Loucy (cell line): ENCODE data around the gene ZNF230.

Source experiments
- H2AFZ ChIP-seq: fragments of 200-600 bp; sonication (generic); 2 replicates; pipeline ENCODE4 v1.6.0; 2016; ENCODE audit warnings: antibody characterized with exemption, mild to moderate bottlenecking, low read length, moderate library complexity
- H3F3A ChIP-seq: fragments of 200-600 bp; 2 replicates; pipeline ENCODE4 v1.6.0; 2016; ENCODE audit warnings: antibody characterized with exemption, low read depth, mild to moderate bottlenecking
- H3K27me3 ChIP-seq: fragments of 200-600 bp; sonication (generic); 2 replicates; pipeline ENCODE4 v1.6.1; 2014; ENCODE audit warnings: low read length, mild to moderate bottlenecking; ENCODE audit not compliant: insufficient read depth, poor library complexity, severe bottlenecking
- H3K36me3 ChIP-seq: fragments of 200-600 bp; sonication (generic); 2 replicates; pipeline ENCODE4 v1.6.1; 2016; ENCODE audit warnings: low read length; ENCODE audit not compliant: insufficient read depth
- H3K4me1 ChIP-seq: fragments of 200-600 bp; sonication (generic); 2 replicates; pipeline ENCODE4 v1.5.1; 2014; ENCODE audit warnings: low read length, mild to moderate bottlenecking; ENCODE audit not compliant: insufficient read depth, poor library complexity, severe bottlenecking
- H3K4me2 ChIP-seq: fragments of 200-600 bp; sonication (generic); 2 replicates; pipeline ENCODE4 v1.6.0; 2014; ENCODE audit warnings: antibody characterized with exemption, low read length, low read depth, mild to moderate bottlenecking; ENCODE audit not compliant: poor library complexity, severe bottlenecking
- H3K4me3 ChIP-seq: fragments of 200-600 bp; sonication (generic); 2 replicates; pipeline ENCODE4 v1.5.1; 2014; ENCODE audit warnings: low read length, mild to moderate bottlenecking, mixed read lengths; ENCODE audit not compliant: poor library complexity, severe bottlenecking
- H3K79me2 ChIP-seq: fragments of 200-600 bp; sonication (generic); 2 replicates; pipeline ENCODE4 v1.6.1; 2014; ENCODE audit warnings: low read length; ENCODE audit not compliant: insufficient read depth
- H3K9ac ChIP-seq: fragments of 200-600 bp; sonication (generic); 2 replicates; pipeline ENCODE4 v1.6.0; 2014; ENCODE audit warnings: mild to moderate bottlenecking, low read depth, low read length, moderate library complexity; ENCODE audit not compliant: poor library complexity, severe bottlenecking
- H3K9me2 ChIP-seq: fragments of 200-600 bp; sonication (generic); replicated peaks from 2 replicates; pipeline ENCODE4 v1.6.1; 2016; ENCODE audit warnings: low read depth, low read length, mixed read lengths
- H3K9me3 ChIP-seq: fragments of 200-600 bp; sonication (generic); 2 replicates; pipeline ENCODE4 v1.6.1; 2014; ENCODE audit warnings: mild to moderate bottlenecking, antibody characterized with exemption, low read length, low read depth; ENCODE audit not compliant: insufficient read depth
- H4K20me1 ChIP-seq: fragments of 200-600 bp; sonication (generic); 2 replicates; pipeline ENCODE4 v1.6.0; 2014; ENCODE audit warnings: antibody characterized with exemption, low read length, mild to moderate bottlenecking; ENCODE audit not compliant: insufficient read depth, poor library complexity, severe bottlenecking
- EZH2phosphoT487 ChIP-seq: fragments of 200-600 bp; IDR thresholded peaks from 2 replicates; pipeline ENCODE4 v1.6.1; 2018; ENCODE audit warnings: antibody characterized with exemption, mild to moderate bottlenecking, moderate library complexity, borderline replicate concordance
- TF ChIP-seq, protein P1 (sequence below): fragments of 200-600 bp; sonication (generic); conservative IDR thresholded peaks from 2 replicates; pipeline ENCODE4 v1.5.1; 2014; ENCODE audit warnings: mild to moderate bottlenecking, antibody characterized with exemption, low read length

ZNF230 gene

DNA sequence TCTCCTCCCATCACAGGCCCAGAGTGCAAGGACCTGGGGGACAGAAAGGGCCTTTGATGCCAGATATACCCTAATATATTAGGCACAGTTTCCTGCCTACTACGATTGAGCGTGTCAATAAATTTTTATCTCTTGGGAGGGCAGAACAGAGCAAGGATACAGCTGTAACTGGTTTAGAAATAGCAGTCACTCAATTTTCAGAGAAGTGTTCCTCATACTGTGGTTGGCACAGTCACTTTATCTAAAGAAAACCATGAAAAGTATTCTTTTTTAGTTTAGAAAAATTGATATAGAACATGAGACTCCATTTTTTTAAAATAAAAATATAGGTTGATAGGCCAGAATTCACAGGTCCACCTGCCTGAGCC is 19.2 kb upstream of the ZNF230 start:
- Histone ChIP-seq H3K4me2 (peak overlapping the region; percentile 85), H3K36me3 (no peaks in the 10 kb centered on the region), H3K4me3 (peak overlapping the region; percentile 87), H3K4me1 (peaks cover 5% of the 10 kb centered on the region), H3K27me3 (no peaks in the 10 kb centered on the region), H3K9me2 (no peaks in the 10 kb centered on the region), H3K9me3 (no peaks in the 10 kb centered on the region), H4K20me1 (no peaks in the 10 kb centered on the region), H2AFZ (peak overlapping the region; percentile 85), H3K9ac (peak overlapping the region; percentile 74), H3F3A (no peaks in the 10 kb centered on the region), H3K79me2 (no peaks in the 10 kb centered on the region; the same call in 1 of the 2 replicates)
- TF ChIP-seq, protein P1, sequence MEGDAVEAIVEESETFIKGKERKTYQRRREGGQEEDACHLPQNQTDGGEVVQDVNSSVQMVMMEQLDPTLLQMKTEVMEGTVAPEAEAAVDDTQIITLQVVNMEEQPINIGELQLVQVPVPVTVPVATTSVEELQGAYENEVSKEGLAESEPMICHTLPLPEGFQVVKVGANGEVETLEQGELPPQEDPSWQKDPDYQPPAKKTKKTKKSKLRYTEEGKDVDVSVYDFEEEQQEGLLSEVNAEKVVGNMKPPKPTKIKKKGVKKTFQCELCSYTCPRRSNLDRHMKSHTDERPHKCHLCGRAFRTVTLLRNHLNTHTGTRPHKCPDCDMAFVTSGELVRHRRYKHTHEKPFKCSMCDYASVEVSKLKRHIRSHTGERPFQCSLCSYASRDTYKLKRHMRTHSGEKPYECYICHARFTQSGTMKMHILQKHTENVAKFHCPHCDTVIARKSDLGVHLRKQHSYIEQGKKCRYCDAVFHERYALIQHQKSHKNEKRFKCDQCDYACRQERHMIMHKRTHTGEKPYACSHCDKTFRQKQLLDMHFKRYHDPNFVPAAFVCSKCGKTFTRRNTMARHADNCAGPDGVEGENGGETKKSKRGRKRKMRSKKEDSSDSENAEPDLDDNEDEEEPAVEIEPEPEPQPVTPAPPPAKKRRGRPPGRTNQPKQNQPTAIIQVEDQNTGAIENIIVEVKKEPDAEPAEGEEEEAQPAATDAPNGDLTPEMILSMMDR = no peak

DNA sequence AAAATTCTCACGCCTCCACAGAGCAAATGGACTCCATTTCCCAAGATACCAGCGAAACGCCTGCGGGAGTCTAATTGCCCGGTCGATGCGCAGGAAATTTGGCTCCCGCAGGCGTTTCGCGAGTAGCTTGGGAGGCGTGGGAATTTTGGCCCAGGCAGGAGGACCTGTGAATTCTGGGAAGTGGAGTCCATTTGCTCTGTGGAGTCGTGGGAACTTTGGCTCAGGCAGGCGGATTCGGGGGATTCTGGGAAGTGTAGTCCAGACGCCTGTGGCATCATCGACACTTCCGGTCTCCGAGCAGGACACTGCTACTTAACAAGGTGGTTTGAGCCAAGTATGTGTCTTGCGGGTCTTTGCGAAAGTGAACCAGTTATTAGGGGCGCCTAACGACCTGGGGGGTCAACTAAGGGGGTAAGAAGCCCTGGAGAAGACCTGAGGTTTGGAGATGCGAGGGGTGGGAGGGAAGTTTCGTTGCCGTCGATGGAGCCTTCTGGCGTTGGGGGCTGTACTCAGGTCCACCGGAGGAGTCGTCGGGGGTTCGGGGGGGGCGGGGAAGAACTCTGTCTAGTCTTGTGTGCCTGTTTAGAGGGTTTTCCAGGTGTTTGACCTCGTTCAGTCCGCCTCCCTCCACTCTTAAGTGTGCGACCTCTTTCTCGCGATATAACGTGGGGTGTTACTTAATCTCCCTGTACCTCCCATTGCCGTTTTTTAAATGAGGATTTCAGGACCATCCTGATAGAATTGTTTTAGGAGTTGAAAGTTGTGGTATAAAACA is 18.7 kb upstream of the ZNF230 start, which contains the start of gene ZNF155:
Gene ZNF155 (plus strand): TSS at position 277 of the 775 bp plus-strand sequence. CDS start 4,356 bp downstream, outside the sequence.
- no peak for TF ChIP-seq EZH2phosphoT487
- TF ChIP-seq, protein P1 = no peak
- Histone ChIP-seq H3K4me2 (peak within 1 kb of the TSS; percentile 85), H2AFZ (peak within 1 kb of the TSS; percentile 85), H3F3A (no peaks in the 10 kb centered on the region), H3K4me1 (peaks cover 5% of the 10 kb centered on the region), H3K4me3 (peak within 1 kb of the TSS; percentile 87), H3K27me3 (no peaks in the 10 kb centered on the region), H4K20me1 (no peaks in the 10 kb centered on the region), H3K36me3 (no peaks in the 10 kb centered on the region), H3K79me2 (no peaks in the 10 kb centered on the region; the same call in 1 of the 2 replicates), H3K9ac (peak within 1 kb of the TSS; percentile 74), H3K9me3 (no peaks in the 10 kb centered on the region), H3K9me2 (no peaks in the 10 kb centered on the region)

DNA sequence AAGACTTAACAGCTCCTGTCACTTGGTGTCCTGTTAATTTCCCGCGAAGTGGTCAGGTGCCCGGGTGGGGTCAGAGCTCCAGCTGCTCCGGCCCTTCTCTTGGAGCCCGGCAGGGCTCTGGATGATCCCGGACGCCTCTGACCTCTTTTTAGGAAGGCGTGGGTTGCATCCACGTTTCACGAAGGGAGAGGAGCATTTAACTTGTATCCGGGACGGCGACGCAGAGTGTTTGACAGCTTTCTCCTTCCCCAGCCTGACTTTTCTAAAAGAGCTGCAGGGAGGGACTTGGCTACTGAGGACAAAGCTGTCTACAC is 18.1 kb upstream of the ZNF230 start:
- H3K4me3 ChIP-seq = peak overlapping the region; percentile 87
- TF ChIP-seq, protein P1 = no peak
- TF ChIP-seq EZH2phosphoT487 = no peak
- no peaks in the 10 kb centered on the region for H3K27me3 ChIP-seq
- peak overlapping the region; percentile 74 for H3K9ac ChIP-seq
- no peaks in the 10 kb centered on the region for H3F3A ChIP-seq
- peak overlapping the region; percentile 85 for H2AFZ ChIP-seq
- no peaks in the 10 kb centered on the region; the same call in 1 of the 2 replicates for H3K79me2 ChIP-seq
- H3K9me3 ChIP-seq = no peaks in the 10 kb centered on the region
- H3K36me3 ChIP-seq = no peaks in the 10 kb centered on the region
- peak overlapping the region; percentile 85 for H3K4me2 ChIP-seq
- H3K4me1 ChIP-seq = peaks cover 5% of the 10 kb centered on the region
- no peaks in the 10 kb centered on the region for H4K20me1 ChIP-seq
- no peaks in the 10 kb centered on the region for H3K9me2 ChIP-seq
